Epithelial cell of prostate (primary cell): ENCODE measurements around the gene TNNI3.

Experiments used
- DNase-seq: peaks from one replicate; pipeline ENCODE4 v3.0.0-alpha.2; 2011; ENCODE audit warnings: low read depth, low spot score
- H3K27ac ChIP-seq: fragments of 450-650 bp; 2 replicates; pipeline ENCODE4 v1.5.1; 2017; ENCODE audit warnings: mild to moderate bottlenecking

The TNNI3 gene

DNA sequence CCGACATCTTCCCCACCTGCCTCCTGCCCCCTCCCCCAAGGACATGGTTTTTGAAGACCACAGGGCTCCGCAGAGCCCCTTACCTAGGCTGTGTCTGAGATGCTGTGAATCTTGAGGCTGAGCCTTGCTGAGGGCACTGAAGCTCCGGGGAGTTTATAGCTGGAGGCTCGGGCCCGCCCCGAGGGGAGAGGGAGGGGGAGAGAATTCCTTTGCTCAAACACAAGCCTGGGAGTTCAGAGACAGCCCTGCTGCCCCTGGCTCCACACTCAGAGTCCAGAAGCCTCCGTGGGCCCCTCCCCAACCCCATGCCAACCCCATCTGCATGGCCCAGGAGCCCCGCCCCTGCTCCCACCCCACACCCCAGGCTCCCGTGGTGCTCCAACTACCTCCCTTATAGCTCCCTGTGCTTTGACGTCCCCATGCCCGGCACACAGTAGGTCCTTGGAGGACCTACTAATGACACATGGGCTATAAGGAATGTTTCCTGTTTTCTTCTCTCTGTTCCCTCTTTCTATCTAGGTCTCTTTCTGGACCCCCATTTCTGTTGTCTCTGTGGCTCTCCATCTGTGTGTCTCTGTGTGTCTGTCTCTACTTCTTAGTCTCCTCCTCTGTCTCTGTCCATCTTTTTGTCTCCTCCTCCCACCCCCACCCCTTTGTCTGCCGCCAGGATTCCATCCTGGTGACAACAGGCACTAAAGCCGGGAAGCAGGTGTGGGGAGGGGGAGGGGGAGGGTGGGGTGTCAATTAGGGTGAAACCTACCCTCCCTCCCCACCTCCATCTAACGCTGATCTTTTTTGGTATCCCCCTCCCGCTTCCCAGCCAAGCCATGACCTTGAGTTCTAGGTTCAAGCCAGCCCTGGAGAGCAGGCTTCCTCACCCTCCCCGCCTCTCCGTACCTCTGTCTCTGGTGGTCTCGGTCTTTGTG is 8.2 kb downstream of the TNNI3 start, which contains the start of gene TNNT1:
Gene TNNT1 (minus strand): TSS at position 129 of the 926 bp plus-strand sequence. CDS start 2,049 bp downstream, outside the sequence.
- DNase-seq = no peak
- no peak within 1 kb of the TSS for H3K27ac ChIP-seq

DNA sequence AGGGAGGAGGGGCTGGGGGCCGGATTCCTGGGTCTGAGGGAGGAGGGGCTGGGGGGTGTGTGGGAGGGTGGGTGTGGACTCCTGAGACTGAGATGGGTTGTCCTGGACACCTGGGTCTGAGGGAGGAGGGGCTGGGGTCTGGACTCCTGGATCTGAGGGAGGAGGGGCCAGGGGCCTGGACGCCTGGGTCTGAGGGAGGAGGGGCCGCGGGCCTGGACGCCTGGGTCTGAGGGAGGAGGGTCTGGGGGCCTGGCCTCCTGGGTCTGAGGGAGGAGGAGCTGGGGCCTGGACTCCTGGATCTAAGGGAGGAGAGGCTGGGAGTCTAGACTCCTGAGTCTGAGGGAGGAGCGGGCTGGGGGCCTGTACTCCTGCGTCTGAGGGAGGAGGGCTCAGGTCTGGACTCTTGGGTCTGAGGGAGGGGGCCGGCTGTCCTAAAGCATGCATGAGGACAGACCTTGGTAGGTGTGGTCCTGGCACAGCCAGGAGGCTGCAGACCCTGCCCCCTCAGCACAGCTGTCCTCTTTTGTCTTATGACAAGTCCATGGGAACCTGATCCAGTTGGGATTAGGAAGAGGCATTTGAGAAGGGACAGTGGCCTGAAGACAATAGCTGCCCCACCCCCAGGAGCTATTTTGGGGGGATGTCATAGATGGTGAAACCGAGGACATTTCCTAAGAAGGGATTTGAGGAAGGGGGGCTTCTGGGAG is 9.8 kb downstream of the TNNI3 start:
- no peak overlapping the region for H3K27ac ChIP-seq
- DNase-seq = no peak

DNA sequence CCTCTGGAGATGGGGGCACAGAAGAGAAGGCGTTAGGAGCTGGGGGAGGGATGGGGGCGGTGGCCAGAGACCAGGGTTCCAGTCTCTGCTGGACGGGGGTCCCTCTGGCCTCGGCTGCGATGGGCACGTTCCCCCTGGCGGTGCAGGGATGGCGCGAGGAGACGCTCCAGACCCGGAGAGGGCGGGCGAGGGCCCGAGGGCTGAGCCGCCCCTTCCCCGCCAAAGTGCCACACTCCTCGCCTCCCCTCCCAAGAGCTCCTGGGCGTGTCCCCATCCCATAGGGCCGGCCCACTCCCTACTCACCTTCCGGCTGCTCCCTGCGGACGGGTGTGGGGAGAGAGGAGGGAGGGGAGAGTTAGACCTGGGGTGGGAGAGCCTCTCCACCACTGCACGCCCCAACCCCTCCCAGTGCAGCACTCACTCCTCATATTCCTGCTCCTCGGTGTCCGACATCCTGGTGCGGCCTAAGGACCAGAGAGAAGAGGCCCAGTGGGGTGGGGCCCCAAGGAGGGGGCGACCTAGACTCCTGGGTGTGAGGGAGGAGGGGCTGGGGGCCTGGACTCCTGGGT is 10.7 kb downstream of the TNNI3 start:
- no peak for DNase-seq
- H3K27ac ChIP-seq = no peak overlapping the region

DNA sequence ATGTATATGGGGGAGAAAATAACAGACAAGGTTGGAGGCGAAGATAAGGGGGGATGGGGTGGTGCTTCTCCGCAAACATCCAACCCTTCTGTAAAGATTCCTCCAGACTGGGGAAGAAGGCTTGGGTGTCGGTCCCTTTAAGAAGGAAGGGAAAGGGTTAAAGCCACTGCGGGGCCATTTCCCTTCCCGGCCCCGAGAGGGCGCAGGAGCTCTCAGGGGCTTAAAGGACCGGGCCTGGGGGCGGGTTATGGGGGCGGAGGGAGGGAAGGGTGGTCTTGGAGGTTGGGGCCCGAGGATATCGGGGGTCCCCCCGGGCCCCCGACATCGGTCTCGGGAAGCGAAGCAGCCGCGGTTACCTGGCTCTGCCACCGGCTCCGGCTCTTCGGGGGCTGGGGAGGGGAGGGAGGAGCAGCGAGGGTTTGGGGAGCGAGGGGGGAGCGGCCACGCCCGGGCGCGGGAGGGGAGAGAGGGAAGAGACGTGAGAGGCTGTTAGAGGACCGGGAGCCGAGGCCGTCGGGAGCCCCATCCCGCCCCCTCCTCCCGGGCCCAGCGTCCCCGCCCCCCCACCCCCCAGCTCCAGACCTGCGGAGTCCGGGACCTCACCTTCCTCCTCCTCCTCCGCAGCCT is 11.3 kb downstream of the TNNI3 start:
- DNase-seq = no peak
- no peak overlapping the region for H3K27ac ChIP-seq

DNA sequence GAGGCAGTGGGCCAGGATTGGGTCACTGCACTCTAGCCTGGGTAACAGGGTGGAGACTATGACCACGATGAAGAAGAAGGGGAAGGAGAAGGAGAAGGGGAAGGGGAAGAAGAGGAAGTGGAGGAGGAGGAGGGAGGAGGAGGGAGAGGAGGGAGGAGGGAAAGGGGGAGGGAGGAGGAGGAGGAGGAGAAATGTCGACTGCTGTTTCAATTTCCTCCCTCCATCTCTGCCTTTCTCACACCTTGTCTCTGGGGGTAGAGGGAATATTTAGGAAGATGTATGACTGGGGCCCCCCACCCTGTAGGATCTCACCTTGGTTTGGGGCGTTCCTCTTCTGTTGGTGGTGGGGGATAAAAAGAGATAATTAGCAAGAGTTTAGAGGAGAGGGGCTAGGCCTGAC is 12.3 kb downstream of the TNNI3 start:
- no peak overlapping the region for H3K27ac ChIP-seq
- DNase-seq = no peak

DNA sequence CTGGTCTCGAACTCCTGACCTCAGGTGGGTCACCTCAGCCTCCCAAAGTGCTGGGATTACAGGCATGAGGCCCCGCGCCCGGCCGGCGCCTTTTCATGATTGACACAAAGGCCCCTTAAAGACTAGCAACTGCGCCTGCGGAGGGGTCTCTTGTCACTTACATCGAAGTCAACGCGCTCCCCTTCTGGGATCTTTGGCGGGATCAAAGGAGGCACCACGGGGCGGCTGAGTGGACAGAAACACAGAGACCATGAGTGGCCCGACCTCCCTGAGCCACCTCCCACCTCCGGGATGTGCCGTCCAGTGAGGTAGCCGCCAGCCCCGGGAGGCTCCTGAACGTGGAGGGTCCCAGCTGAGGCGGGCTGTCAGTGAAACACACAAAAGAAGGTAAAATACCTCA is 15.8 kb downstream of the TNNI3 start:
- H3K27ac ChIP-seq = no peak overlapping the region
- no peak for DNase-seq

DNA sequence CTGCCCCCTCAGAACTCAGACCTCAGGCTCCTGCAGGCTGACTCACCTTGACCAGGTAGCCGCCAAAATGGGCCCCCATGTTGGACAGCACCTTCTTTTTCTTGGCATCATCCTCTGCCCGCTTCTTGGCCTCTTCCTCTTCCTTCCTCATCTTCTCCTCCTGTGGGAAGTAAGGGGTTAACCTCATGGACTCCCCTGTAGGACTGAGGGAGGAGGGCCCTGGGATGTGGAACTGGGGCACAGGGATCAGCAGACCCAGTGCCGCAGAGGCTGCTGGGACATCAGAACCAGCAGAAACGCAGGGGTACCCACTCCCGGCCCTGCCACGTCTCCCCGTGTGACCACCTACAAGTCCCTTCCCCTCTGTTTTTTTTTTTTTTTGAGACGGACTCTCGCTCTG is 19.6 kb downstream of the TNNI3 start:
- no peak for DNase-seq
- no peak overlapping the region for H3K27ac ChIP-seq

DNA sequence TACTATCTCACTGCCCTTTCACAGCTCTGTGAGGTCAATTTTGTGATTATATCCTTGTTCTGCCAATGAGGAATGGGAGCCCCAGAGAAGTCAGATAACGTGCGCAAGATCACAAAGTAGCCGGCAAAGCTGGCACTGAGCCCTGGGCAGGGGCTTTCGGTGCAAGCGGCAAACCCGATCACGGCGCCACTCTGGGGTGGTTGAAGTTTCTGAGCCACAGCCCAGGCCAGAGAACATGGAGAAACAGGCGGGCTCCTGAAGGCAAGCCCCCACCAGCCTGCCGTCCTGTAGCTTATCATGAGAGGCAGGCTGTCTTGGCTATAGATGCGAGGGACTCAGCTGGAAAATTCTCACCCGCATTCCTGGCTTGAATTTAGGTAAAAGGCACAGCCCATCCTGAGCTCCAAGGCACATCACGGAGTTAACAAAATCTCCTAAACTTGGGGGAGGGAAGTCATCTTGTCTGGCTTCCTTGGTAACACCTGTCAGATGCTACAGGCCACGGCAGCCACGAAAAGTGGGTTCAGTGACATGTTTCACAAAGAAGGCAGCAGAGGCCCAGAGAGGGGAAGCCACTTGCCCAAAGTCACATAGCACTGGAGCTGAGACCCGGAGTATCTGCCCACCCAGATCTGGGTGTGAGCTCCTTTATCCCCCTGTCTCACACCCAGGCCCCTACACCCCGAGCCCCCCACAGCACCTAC is 21.0 kb downstream of the TNNI3 start:
- no peak for DNase-seq
- no peak overlapping the region for H3K27ac ChIP-seq

DNA sequence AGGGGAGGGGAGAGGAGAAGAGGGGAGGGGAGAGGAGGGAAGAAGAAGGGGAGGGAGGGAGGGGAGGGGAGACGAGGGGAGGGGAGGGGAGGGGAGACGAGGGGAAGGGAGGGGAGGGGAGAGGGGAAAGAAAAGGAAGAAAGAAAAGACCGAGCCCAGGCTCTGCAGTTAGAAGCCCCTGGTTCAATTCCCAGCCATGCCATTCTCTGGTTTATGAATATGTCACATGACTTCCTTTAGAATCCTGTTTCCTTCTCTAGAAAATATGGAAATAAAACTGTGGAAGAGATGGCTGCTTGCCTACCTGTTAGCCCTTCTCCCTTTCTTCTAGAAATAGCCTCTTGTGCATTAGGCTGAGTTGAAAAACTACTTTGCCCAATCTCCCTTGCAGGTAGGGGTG is 22.8 kb downstream of the TNNI3 start:
- DNase-seq = no peak
- no peak overlapping the region for H3K27ac ChIP-seq

DNA sequence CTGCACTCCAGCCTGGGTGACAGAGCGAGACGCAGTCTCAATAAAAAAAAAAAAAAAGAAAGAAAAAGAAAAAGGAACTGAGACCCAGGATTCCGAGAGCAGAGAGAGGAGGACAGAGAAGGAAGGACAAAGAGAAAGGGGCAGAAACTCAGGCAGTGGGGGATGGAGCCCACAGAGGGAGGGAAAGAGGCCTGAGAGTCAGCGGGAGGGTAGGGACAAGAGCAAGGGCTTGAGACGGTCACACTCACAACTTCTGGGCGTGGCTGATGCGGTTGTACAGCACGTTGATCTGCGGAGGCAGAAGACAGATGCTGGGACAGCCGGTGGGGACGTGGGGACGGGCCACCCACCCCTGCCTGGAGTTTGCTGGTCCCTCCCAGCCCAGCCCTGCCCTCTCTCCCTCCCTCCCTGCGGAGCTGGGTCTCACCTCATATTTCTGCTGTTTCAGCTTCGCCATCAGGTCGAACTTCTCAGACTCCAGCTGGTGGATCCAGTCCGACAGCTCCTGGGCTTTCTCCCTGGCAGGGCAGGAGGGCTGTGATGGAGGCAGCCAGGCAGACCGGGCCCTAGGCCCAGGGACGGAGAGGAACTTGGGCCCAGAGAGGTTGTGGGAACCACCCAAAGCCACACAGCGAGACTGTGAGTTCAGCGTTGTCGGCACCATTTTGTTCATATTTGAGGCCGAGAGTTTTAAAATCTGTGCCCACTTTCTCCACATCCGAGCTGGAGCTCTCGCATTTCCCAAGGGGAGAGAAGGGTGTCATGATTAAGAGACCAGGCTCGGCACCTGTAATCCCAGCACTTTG is 23.7 kb downstream of the TNNI3 start:
- H3K27ac ChIP-seq = no peak overlapping the region

DNA sequence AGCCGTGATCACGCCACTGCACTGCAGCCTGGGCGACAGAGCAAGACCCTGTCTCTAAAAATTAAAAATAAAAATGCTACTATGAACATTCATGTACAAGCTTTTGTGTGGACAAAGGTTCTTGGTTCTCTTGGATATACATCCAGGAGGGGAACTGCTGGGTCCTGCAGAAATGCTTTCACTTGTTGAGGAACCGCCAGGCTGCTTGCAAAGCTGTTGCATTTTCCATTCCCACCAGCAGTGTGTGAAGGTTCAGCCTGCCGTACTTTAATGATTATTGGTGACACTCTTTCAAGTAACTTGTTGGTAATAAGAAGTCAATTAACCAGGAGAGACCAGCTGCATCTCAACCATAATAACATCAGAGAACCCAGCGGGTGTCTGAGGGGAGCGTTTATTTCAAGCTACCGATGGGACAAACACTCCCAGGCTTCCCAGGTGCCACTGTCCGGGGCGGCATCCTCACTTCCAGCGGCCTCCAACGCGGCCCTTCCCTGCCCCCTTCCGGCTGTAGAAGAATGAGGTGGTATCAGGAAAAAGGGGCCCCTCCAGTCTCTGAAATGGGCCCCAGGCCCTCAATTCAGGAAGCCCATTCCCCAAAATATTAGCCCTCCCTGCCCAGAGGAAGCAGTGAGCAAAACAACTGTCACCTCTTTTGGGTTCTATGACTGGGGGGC is 24.9 kb downstream of the TNNI3 start:
- no peak for DNase-seq
- no peak overlapping the region for H3K27ac ChIP-seq

More for the DNA sequence above, 23.7 kb downstream of the TNNI3 start:
- DNase-seq = no peak

DNA sequence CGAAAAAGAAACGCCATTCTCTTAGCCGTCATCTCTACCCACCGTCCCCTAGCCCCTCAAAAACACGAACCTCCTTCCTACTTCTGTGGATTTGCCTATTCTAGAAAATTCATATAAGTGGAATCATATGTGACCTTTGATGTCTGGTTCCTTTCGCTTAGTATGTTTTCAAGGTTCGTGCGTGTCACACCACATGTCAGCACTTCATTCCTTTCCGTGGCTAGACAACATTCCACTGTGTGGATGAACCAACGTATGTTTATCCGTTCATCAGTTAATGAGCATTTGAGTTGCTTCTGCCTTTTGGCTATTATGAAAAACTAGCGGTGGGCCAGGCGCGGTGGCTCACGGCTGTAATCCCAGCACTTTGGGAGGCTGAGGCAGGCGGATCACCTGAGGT is 26.1 kb downstream of the TNNI3 start:
- no peak overlapping the region for H3K27ac ChIP-seq
- DNase-seq = no peak

DNA sequence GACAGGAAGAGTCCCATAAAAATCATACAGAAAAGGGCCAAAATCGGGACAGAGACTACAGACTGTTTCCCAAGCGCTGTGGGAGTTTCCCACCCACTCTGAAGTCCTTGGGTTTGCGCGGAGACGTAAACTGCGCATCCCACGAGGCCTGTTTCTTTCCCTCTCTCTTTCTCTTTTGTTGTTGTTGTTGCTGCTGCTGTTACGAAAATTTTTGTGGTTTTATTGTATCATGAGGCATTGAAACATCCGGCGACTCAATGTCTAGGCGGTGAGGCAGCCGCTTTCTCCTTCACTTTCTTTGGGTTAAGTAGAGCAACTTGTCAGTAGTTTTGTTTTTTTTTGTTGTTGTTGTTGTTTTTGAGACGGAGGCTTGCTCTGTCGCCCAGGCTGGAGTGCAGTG is 38.5 kb downstream of the TNNI3 start:
- DNase-seq = no peak
- H3K27ac ChIP-seq = no peak overlapping the region

DNA sequence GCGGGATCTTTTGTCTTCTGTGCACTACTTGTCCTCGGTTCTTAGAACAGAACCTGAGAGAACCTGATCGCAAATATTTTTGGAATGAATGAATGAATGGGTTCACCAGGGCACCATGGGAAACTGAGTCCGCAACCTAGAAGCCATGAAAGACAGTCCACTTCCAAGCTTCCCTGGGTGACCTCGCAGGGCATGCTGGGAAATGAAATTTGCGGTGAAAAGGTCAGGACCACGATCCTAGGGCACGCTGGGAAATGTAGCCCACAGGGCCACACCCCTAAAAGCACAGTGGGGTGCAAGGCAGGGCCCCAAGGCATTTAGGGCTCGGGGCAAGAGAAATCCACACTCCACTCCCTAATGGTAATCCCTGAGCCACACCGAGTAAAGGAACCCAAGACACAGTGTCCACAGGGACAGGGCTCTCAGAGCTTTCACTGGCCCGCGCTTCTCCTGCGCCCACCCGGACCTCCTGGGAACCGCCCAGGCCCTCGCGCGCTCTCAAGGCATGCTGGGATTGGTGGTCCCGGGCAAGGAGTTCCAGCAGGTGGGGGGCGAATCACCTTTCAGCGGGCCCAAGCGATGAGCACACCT is 39.0 kb downstream of the TNNI3 start:
- no peak for DNase-seq
- H3K27ac ChIP-seq = peak overlapping the region; percentile 48

DNA sequence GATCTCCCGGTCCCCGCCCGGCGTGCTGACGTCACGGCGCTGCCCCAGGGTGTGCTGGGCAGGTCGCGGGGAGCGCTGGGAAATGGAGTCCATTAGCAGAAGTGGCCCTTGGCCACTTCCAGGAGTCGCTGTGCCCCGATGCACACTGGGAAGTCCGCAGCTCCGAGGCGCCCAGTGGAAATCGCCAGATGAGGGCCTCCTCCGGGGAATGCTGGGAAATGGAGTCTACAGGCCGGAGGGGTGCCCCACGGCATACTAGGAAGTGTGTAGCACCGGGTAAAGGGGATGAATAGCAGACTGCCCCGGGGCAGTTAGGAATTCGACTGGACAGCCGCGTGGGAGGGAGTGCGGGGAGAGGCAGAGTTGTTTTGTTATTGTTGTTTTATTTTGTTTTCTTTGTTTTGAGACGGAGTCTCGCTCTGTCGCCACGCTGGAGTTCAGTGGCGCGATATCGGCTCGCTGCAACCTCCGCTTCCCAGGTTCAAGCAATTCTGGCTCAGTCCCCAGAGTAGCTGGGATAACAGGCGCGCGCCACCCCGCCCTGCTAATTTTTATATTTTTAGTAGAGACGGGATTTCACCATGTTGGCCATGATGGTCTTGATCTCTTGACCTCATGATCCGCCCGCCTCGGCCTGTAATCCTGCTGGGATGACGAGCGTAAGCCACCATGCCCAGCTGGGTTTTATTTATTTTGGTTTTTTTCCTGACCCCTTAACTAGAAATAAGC is 39.7 kb downstream of the TNNI3 start:
- H3K27ac ChIP-seq = peak overlapping the region; percentile 48
- peak; percentile 91 for DNase-seq

DNA sequence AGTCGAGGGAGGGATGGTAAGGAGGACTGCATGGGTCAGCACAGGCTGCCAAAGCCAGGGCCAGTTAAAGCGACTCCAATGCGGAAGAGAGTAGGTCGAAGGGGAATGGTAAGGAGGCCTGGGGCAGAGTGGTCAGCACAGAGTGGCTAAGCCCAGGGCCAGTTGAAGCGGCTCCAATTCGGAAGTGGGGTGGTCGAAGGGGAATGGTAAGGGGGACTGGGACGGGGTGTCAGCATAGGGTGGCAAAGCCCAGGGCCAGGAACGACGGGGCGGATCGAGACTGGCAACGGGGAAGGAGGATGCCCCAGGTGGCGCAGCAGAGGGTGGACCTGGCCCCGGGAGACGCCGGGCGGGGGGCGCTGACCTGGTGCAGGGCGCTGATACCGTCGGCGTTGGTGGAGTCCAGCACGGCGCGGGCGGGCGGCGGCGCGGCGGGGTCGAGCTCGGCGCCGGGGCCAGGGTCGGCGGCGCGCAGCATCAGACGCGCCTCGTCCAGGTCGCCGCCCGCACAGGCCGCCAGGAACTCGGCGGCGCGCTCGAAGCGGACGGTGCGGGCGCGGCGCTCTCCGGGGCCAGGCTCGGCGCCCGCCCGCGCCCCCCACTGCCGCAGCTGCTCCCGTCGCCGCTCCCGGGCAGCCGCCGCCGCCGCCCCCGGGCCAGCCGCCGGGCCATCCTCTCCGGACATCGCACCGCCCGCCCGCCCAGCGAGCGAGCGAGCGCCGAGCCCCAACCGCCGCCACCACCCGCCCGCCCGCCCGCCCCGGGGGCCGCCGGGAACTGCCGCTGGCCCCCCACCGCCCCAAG is 40.5 kb downstream of the TNNI3 start, which contains the start of gene PPP1R12C:
Gene PPP1R12C (minus strand): TSS at position 779 of the 804 bp plus-strand sequence. CDS start 94 bp downstream, at position 685.
- DNase-seq = no peak
- peak within 1 kb of the TSS; percentile 48 for H3K27ac ChIP-seq
